Measurements from ENCODE around the gene LDLRAD4. TPM values are rescaled to one million over a fixed set of nuclear protein-coding genes. Genes with fewer than 3 reads are reported as not detected.
A peak's percentile ranks its signal among the peaks of the same experiment; 100 is the strongest.

LDLRAD4 gene
- total RNA-seq, 1 experiment from 2014 or later, result 3.6 TPM

- Histone ChIP-seq H3K4me3 (ENCODE audit: low read depth, low read length, poor library complexity, severe bottlenecking) (no peak overlapping the region), H3K9me3 (ENCODE audit: low read depth, low read length, poor library complexity, severe bottlenecking) (no peaks in the 10 kb centered on the region), H3K27ac (ENCODE audit: low read depth, low read length, poor library complexity, severe bottlenecking) (no peak overlapping the region), H3K36me3 (ENCODE audit: insufficient read depth, low read length, poor library complexity, severe bottlenecking) (no peaks in the 10 kb centered on the region), H3K4me1 (ENCODE audit: insufficient read depth, low read length, poor library complexity, severe bottlenecking) (peaks cover 10% of the 10 kb centered on the region), H3K27me3 (replicated peaks; ENCODE audit: insufficient read depth, low read depth, low read length, poor library complexity) (no peaks in the 10 kb centered on the region)
- TF ChIP-seq EZH2 (IDR thresholded peaks at IDR 0.05; ENCODE audit: borderline replicate concordance, low read depth, low read length, poor library complexity, severe bottlenecking), result no peak
- TF ChIP-seq, protein P1, sequence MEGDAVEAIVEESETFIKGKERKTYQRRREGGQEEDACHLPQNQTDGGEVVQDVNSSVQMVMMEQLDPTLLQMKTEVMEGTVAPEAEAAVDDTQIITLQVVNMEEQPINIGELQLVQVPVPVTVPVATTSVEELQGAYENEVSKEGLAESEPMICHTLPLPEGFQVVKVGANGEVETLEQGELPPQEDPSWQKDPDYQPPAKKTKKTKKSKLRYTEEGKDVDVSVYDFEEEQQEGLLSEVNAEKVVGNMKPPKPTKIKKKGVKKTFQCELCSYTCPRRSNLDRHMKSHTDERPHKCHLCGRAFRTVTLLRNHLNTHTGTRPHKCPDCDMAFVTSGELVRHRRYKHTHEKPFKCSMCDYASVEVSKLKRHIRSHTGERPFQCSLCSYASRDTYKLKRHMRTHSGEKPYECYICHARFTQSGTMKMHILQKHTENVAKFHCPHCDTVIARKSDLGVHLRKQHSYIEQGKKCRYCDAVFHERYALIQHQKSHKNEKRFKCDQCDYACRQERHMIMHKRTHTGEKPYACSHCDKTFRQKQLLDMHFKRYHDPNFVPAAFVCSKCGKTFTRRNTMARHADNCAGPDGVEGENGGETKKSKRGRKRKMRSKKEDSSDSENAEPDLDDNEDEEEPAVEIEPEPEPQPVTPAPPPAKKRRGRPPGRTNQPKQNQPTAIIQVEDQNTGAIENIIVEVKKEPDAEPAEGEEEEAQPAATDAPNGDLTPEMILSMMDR (conservative IDR thresholded peaks at IDR 0.05; ENCODE audit: low read depth, low read length), result no peak
- BruUV-seq (replicated peaks), result no TSS peak
- POLR2A ChIA-PET (ENCODE audit: low non-redundant PET), result no interaction called here
- CTCF ChIA-PET, result no interaction called here
- peak; percentile 57 for DNase-seq (ENCODE audit: low spot score)
- intact Hi-C loops (cut with micrococcal nuclease; ENCODE audit: unreplicated experiment), result no loop called here
Measured at GRCh38 chr18:13302457-13303225, 84.1 kb downstream of the LDLRAD4 start.

DNA sequence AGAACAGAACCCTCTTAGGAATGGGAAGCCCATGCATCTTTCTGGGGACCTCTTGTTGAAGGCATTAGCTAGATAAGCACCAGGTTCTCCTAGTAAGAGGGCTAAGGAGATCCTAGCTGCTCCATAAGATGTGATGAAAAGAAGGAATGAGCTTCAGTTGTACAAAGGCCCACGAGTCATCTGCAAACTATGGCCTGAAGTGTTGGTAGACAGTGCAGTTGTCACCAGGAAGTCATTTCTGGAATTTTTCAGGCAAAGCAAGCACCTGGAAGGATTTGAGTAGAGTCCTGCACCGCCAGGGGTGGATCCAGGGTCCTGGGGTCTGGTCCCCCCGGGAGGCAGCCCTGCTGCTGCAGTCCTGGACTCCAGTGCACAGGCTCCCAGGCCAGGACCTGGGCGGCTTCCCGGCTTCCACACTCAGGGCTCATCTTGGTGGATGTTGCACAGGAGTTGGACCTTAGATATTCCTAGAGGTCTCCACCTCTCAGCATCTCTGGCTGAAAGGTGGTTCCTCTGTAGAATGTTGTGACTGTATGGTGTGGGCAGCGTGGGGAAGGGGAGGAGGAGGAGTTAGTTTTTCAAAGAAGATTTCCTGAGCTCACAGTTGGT lies 85.3 kb downstream of the LDLRAD4 start:
- ChIA-PET CTCF (no interaction called here), POLR2A (ENCODE audit: low non-redundant PET) (no interaction called here)
- Histone ChIP-seq H3K4me1 (ENCODE audit: insufficient read depth, low read length, poor library complexity, severe bottlenecking) (peaks cover 10% of the 10 kb centered on the region), H3K27me3 (replicated peaks; ENCODE audit: insufficient read depth, low read depth, low read length, poor library complexity) (no peaks in the 10 kb centered on the region), H3K9me3 (ENCODE audit: low read depth, low read length, poor library complexity, severe bottlenecking) (no peaks in the 10 kb centered on the region), H3K36me3 (ENCODE audit: insufficient read depth, low read length, poor library complexity, severe bottlenecking) (no peaks in the 10 kb centered on the region), H3K27ac (ENCODE audit: low read depth, low read length, poor library complexity, severe bottlenecking) (no peak overlapping the region), H3K4me3 (ENCODE audit: low read depth, low read length, poor library complexity, severe bottlenecking) (no peak overlapping the region)
- intact Hi-C loops (cut with micrococcal nuclease; ENCODE audit: unreplicated experiment), result no loop called here
- no peak for DNase-seq (ENCODE audit: low spot score)
- TF ChIP-seq, protein P1 (conservative IDR thresholded peaks at IDR 0.05; ENCODE audit: low read depth, low read length), result no peak
- no peak for TF ChIP-seq EZH2 (IDR thresholded peaks at IDR 0.05; ENCODE audit: borderline replicate concordance, low read depth, low read length, poor library complexity, severe bottlenecking)
- no TSS peak for BruUV-seq (replicated peaks)

DNA sequence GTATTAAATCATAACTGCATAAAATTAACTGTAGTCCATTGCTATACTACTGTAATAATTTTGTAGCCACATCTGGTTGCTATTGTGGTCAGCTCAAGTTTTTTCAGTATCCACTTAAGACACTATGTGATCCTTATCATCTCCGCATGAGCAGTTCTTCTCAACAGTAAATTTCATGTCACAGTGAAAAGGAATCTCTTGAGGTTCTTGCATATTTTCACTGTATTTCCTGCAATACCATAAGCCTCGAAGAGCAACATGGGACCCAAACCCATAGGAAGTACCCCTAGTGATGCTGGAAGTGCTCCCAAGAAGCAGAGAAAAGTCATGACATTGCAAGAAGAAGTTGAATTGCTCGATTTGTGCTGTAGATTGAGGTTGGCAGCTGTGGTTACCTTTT lies 86.7 kb downstream of the LDLRAD4 start:
- BruUV-seq (replicated peaks), result no TSS peak
- peaks cover 10% of the 10 kb centered on the region for H3K4me1 ChIP-seq (ENCODE audit: insufficient read depth, low read length, poor library complexity, severe bottlenecking)
- H3K9me3 ChIP-seq (ENCODE audit: low read depth, low read length, poor library complexity, severe bottlenecking), result no peaks in the 10 kb centered on the region
- POLR2A ChIA-PET (ENCODE audit: low non-redundant PET), result no interaction called here
- intact Hi-C loops (cut with micrococcal nuclease; ENCODE audit: unreplicated experiment), result no loop called here
- CTCF ChIA-PET, result no interaction called here
- no peak overlapping the region for H3K4me3 ChIP-seq (ENCODE audit: low read depth, low read length, poor library complexity, severe bottlenecking)
- no peaks in the 10 kb centered on the region for H3K27me3 ChIP-seq (replicated peaks; ENCODE audit: insufficient read depth, low read depth, low read length, poor library complexity)
- no peak overlapping the region for H3K27ac ChIP-seq (ENCODE audit: low read depth, low read length, poor library complexity, severe bottlenecking)
- TF ChIP-seq EZH2 (IDR thresholded peaks at IDR 0.05; ENCODE audit: borderline replicate concordance, low read depth, low read length, poor library complexity, severe bottlenecking), result no peak
- TF ChIP-seq, protein P1 (conservative IDR thresholded peaks at IDR 0.05; ENCODE audit: low read depth, low read length), result no peak
- no peaks in the 10 kb centered on the region for H3K36me3 ChIP-seq (ENCODE audit: insufficient read depth, low read length, poor library complexity, severe bottlenecking)
- no peak for DNase-seq (ENCODE audit: low spot score)

Data from A673 (cell line).